ENCODE measurements around the gene SOX13. TPM values are rescaled to one million over a fixed set of nuclear protein-coding genes. Genes with fewer than 3 reads are reported as not detected.
A peak's percentile ranks its signal among the peaks of the same experiment; 100 is the strongest.

SOX13 gene
- total RNA-seq, 1 experiment from 2014 or later, result 171 TPM

GRCh38 chr1:204126386-204126785 is 53.5 kb downstream of the SOX13 start:
- no peaks in the 10 kb centered on the region for H3K27me3 Mint-ChIP-seq (ENCODE audit: low read depth)
- H3K36me3 Mint-ChIP-seq, result peaks cover 40% of the 10 kb centered on the region
- no peaks in the 10 kb centered on the region for H3K9me3 Mint-ChIP-seq
- no peak for TF ChIP-seq ATF2 (CRISPR knock-in tag; IDR thresholded peaks at IDR 0.05; ENCODE audit: borderline replicate concordance, low read depth)
- TF ChIP-seq ZNF138 (CRISPR knock-in tag; conservative IDR thresholded peaks at IDR 0.05), result no peak
- TF ChIP-seq CTCF (IDR thresholded peaks at IDR 0.05), result no peak
- no peak for TF ChIP-seq PREB (CRISPR knock-in tag; IDR thresholded peaks at IDR 0.05; ENCODE audit: borderline replicate concordance)
- TF ChIP-seq PRDM15 (CRISPR knock-in tag; IDR thresholded peaks at IDR 0.05), result no peak
- no peak for TF ChIP-seq FOXK1 (CRISPR knock-in tag; IDR thresholded peaks at IDR 0.05)
- TF ChIP-seq SMAD3 (CRISPR knock-in tag; IDR thresholded peaks at IDR 0.05; ENCODE audit: borderline replicate concordance), result no peak
- TF ChIP-seq AR (CRISPR knock-in tag; IDR thresholded peaks at IDR 0.05), result no peak
- no peak for TF ChIP-seq ATF3 (CRISPR knock-in tag; conservative IDR thresholded peaks at IDR 0.05)
- TF ChIP-seq SOX15 (CRISPR knock-in tag; IDR thresholded peaks at IDR 0.05), result no peak
- TF ChIP-seq E2F1 (CRISPR knock-in tag; IDR thresholded peaks at IDR 0.05), result no peak
- TF ChIP-seq RORB (CRISPR knock-in tag; IDR thresholded peaks at IDR 0.05), result no peak
- no peak for TF ChIP-seq RELA (CRISPR knock-in tag; IDR thresholded peaks at IDR 0.05; ENCODE audit: borderline replicate concordance)
- no peak for TF ChIP-seq STAT6 (CRISPR knock-in tag; conservative IDR thresholded peaks at IDR 0.05; ENCODE audit: low read depth)
- TF ChIP-seq CREM (CRISPR knock-in tag; IDR thresholded peaks at IDR 0.05), result no peak
- no peak for TF ChIP-seq TCF7 (CRISPR knock-in tag; IDR thresholded peaks at IDR 0.05; ENCODE audit: low read depth)
- no peak for TF ChIP-seq MYBL2 (CRISPR knock-in tag; IDR thresholded peaks at IDR 0.05)
- TF ChIP-seq ZNF263 (CRISPR knock-in tag; IDR thresholded peaks at IDR 0.05; ENCODE audit: low read depth), result no peak
- TF ChIP-seq TEAD4 (CRISPR knock-in tag; IDR thresholded peaks at IDR 0.05), result no peak
- TF ChIP-seq NR3C1 (CRISPR knock-in tag; conservative IDR thresholded peaks at IDR 0.05; ENCODE audit: low read depth), result no peak
- 0 out of 2 replicates have a peak overlapping the region, but pooled peaks have one; percentile 7 for H3K27ac Mint-ChIP-seq
- ATAC-seq (no peak), DNase-seq (ENCODE audit: low spot score) (no peak)
- peaks cover 48% of the 10 kb centered on the region for H3K4me1 Mint-ChIP-seq
- no peak overlapping the region for H3K4me3 Mint-ChIP-seq
- ChIA-PET CTCF (interaction anchor here (0.7 to 7.4 kb wide), 3 partner anchors 18 to 254 kb away, joined by 3 to 183 read pairs (median 58); no protein-coding TSS in a partner anchor), POLR2A (interaction anchor here (2.2 kb wide), 1 partner anchor 255 kb away, joined by 13 read pairs; no protein-coding TSS in a partner anchor)

Data from WTC11 (cell line).